IMR-90 (cell line): ENCODE results near the gene SLC25A44. TPM values are rescaled to one million over a fixed set of nuclear protein-coding genes. Genes with fewer than 3 reads are reported as not detected.

Experiments
- ATAC-seq: fragments of 200-7000 bp; cut with Tn5 transposase; 2 replicates; pipeline ENCODE4 v1.9.1; 2020; ENCODE audit warnings: low read depth, mild to moderate bottlenecking, moderate library complexity
- BruUV-seq: library from RNA; stranded (reverse); fragments of 400-500 nt; replicated peaks from 2 replicates; lab custom pipeline; 2021; lab: Mats Ljungman, UMichigan
- CTCF ChIA-PET: fragments of 300-600 bp; formaldehyde crosslinking; extraction: SDS; loops from one replicate; lab custom pipeline; 2021; ENCODE audit warnings: antibody characterized with exemption; lab: Yijun Ruan, JAX
- POLR2A ChIA-PET: fragments of 300-600 bp; sonication (Branson Sonifier 250); formaldehyde crosslinking; loops from one replicate; lab custom pipeline; 2022; ENCODE audit warnings: antibody characterized with exemption; ENCODE audit not compliant: unreplicated experiment; lab: Charles Lee
- DNase-seq: peaks from one replicate; pipeline ENCODE4 v3.0.0; 2013
- H2AFZ ChIP-seq: replicated peaks from 2 replicates; pipeline ENCODE3; 2013; ENCODE audit warnings: low read length, mild to moderate bottlenecking; ENCODE audit not compliant: poor library complexity
- H2AK5ac ChIP-seq: 2 replicates; pipeline ENCODE4 v1.6.1; 2013; ENCODE audit warnings: low read depth, low read length, inconsistent platforms
- H2AK9ac ChIP-seq: replicated peaks from 2 replicates; pipeline ENCODE3; 2013; ENCODE audit warnings: mild to moderate bottlenecking, low read depth, low read length, moderate library complexity; ENCODE audit not compliant: poor library complexity
- H2BK120ac ChIP-seq: 2 replicates; pipeline ENCODE4 v1.6.1; 2013; ENCODE audit warnings: low read depth, low read length, inconsistent platforms
- H2BK15ac ChIP-seq: 3 replicates; pipeline ENCODE4 v1.6.1; 2013; ENCODE audit warnings: low read depth, low read length, inconsistent platforms
- H2BK20ac ChIP-seq: 2 replicates; pipeline ENCODE4 v1.6.1; 2013; ENCODE audit warnings: low read depth, mild to moderate bottlenecking, inconsistent platforms, low read length, moderate library complexity
- H2BK5ac ChIP-seq: 2 replicates; pipeline ENCODE4 v1.6.1; 2013; ENCODE audit warnings: mild to moderate bottlenecking, low read depth, low read length, inconsistent platforms; ENCODE audit not compliant: poor library complexity, severe bottlenecking
- H3K14ac ChIP-seq: replicated peaks from 2 replicates; pipeline ENCODE4 v1.6.1; 2013; ENCODE audit warnings: low read depth, low read length, inconsistent platforms
- H3K18ac ChIP-seq: 2 replicates; pipeline ENCODE4 v1.6.1; 2013; ENCODE audit warnings: low read depth, low read length, control low read depth
- H3K23ac ChIP-seq: 2 replicates; pipeline ENCODE4 v1.6.1; 2013; ENCODE audit warnings: low read depth, low read length, inconsistent platforms
- H3K27ac ChIP-seq: 2 replicates; pipeline ENCODE4 v1.5.1; 2013; ENCODE audit warnings: mild to moderate bottlenecking, control low read depth, low read length; ENCODE audit not compliant: insufficient read depth
- H3K27me3 ChIP-seq: 2 replicates; pipeline ENCODE4 v1.6.1; 2013; ENCODE audit warnings: low read length; ENCODE audit not compliant: control insufficient read depth, insufficient read depth
- H3K36me3 ChIP-seq: 2 replicates; pipeline ENCODE4 v1.6.1; 2013; ENCODE audit warnings: low read length, mixed read lengths; ENCODE audit not compliant: control insufficient read depth, insufficient read depth
- H3K4ac ChIP-seq: 2 replicates; pipeline ENCODE4 v1.6.1; 2013; ENCODE audit warnings: low read depth, low read length, inconsistent platforms
- H3K4me1 ChIP-seq: 2 replicates; pipeline ENCODE4 v1.6.1; 2013; ENCODE audit warnings: low read length, mixed read lengths; ENCODE audit not compliant: control insufficient read depth, insufficient read depth
- H3K4me2 ChIP-seq: 2 replicates; pipeline ENCODE4 v1.6.1; 2013; ENCODE audit warnings: low read depth, mild to moderate bottlenecking, control low read depth, low read length, moderate library complexity
- H3K4me3 ChIP-seq: 2 replicates; pipeline ENCODE4 v1.5.1; 2013; ENCODE audit warnings: low read depth, mild to moderate bottlenecking, control low read depth, low read length, moderate library complexity; ENCODE audit not compliant: insufficient read depth
- H3K56ac ChIP-seq: 2 replicates; pipeline ENCODE4 v1.6.1; 2013; ENCODE audit warnings: low read length, inconsistent platforms; ENCODE audit not compliant: insufficient read depth; ENCODE audit errors: extremely low read depth
- H3K79me1 ChIP-seq, 2 experiments: 2 replicates each; pipeline ENCODE4 v1.6.1; 2013; ENCODE audit warnings: low read length in 2 of 2, inconsistent platforms in 1 of 2, low read depth in 1 of 2
- H3K9ac ChIP-seq: 2 replicates; pipeline ENCODE4 v1.6.1; 2013; ENCODE audit warnings: low read depth, low read length, control low read depth
- H3K9me1 ChIP-seq: 2 replicates; pipeline ENCODE4 v1.6.1; 2013; ENCODE audit warnings: low read length, inconsistent platforms; ENCODE audit not compliant: insufficient read depth
- H3K9me3 ChIP-seq: 2 replicates; pipeline ENCODE4 v1.6.1; 2013; ENCODE audit warnings: low read length; ENCODE audit not compliant: control insufficient read depth, insufficient read depth
- H4K20me1 ChIP-seq: 2 replicates; pipeline ENCODE4 v1.6.1; 2013; ENCODE audit warnings: low read length, inconsistent platforms; ENCODE audit not compliant: insufficient read depth
- H4K5ac ChIP-seq: 2 replicates; pipeline ENCODE4 v1.6.1; 2013; ENCODE audit warnings: mild to moderate bottlenecking, low read depth, low read length, control low read depth
- H4K8ac ChIP-seq, 2 experiments: 2 replicates each; pipeline ENCODE4 v1.6.1; 2013; ENCODE audit warnings: low read depth in 2 of 2, low read length in 2 of 2, control low read depth in 1 of 2, inconsistent platforms in 1 of 2
- H4K91ac ChIP-seq: 2 replicates; pipeline ENCODE4 v1.6.1; 2013; ENCODE audit warnings: low read depth, low read length, inconsistent platforms; ENCODE audit not compliant: insufficient read depth
- BHLHE40 ChIP-seq: fragments of 150-350 bp; IDR thresholded peaks from 2 replicates; pipeline ENCODE4 v1.6.1; 2016; ENCODE audit warnings: mild to moderate bottlenecking, low read depth, low read length
- CEBPB ChIP-seq: IDR thresholded peaks from 2 replicates; pipeline ENCODE4 v1.6.1; 2012; ENCODE audit warnings: low read depth, low read length, improper control_type of control experiment
- CHD1 ChIP-seq: IDR thresholded peaks from 2 replicates; pipeline ENCODE4 v1.6.1; 2012; ENCODE audit warnings: low read depth, low read length, improper control_type of control experiment
- CTCF ChIP-seq: conservative IDR thresholded peaks from 2 replicates; pipeline ENCODE4 v1.5.1; 2012; ENCODE audit warnings: mild to moderate bottlenecking, low read depth, low read length, improper control_type of control experiment
- ELK1 ChIP-seq: fragments of 150-350 bp; IDR thresholded peaks from 2 replicates; pipeline ENCODE4 v1.6.1; 2016; ENCODE audit warnings: low read depth, mild to moderate bottlenecking, low read length, moderate library complexity, borderline replicate concordance
- FOS ChIP-seq: fragments of 150-350 bp; IDR thresholded peaks from 2 replicates; pipeline ENCODE4 v1.6.1; 2016; ENCODE audit warnings: low read depth, low read length
- MAFK ChIP-seq: IDR thresholded peaks from 2 replicates; pipeline ENCODE4 v1.6.1; 2012; ENCODE audit warnings: low read depth, low read length, improper control_type of control experiment
- MAZ ChIP-seq: IDR thresholded peaks from 2 replicates; pipeline ENCODE4 v1.6.1; 2012; ENCODE audit warnings: low read depth, mild to moderate bottlenecking, low read length, improper control_type of control experiment, moderate library complexity, borderline replicate concordance
- MXI1 ChIP-seq: IDR thresholded peaks from 2 replicates; pipeline ENCODE4 v1.6.1; 2012; ENCODE audit warnings: low read depth, mild to moderate bottlenecking, low read length, moderate library complexity, borderline replicate concordance
- NFE2L2 ChIP-seq: fragments of 150-350 bp; IDR thresholded peaks from 2 replicates; pipeline ENCODE4 v1.6.1; 2016; ENCODE audit warnings: low read depth, mild to moderate bottlenecking, low read length
- POLR2A ChIP-seq: IDR thresholded peaks from 2 replicates; pipeline ENCODE4 v1.6.1; 2012; ENCODE audit warnings: mild to moderate bottlenecking, low read depth, low read length
- RAD21 ChIP-seq: IDR thresholded peaks from 2 replicates; pipeline ENCODE4 v1.6.1; 2012; ENCODE audit warnings: low read length, improper control_type of control experiment
- RCOR1 ChIP-seq: IDR thresholded peaks from 2 replicates; pipeline ENCODE4 v1.6.1; 2012; ENCODE audit warnings: mild to moderate bottlenecking, low read length, improper control_type of control experiment; ENCODE audit not compliant: insufficient replicate concordance
- RFX5 ChIP-seq: IDR thresholded peaks from 2 replicates; pipeline ENCODE4 v1.8.0; 2012; ENCODE audit warnings: low read depth, mild to moderate bottlenecking, low read length, moderate library complexity
- SMC3 ChIP-seq: fragments of 150-350 bp; IDR thresholded peaks from 2 replicates; pipeline ENCODE4 v1.6.1; 2016; ENCODE audit warnings: low read depth, mild to moderate bottlenecking, antibody characterized with exemption, low read length, moderate library complexity
- WGBS, 2 experiments: methylation state at CpG; one replicate each; pipeline versions ENCODE4 v1.1.5 to v1.1.7; 2013; ENCODE audit warnings: missing lambda C conversion rate in 2 of 2; ENCODE audit not compliant: insufficient read length in 1 of 2; ENCODE audit errors: extremely low coverage in 2 of 2; 5-methylcytosine and 5-hydroxymethylcytosine counted together
- dilution Hi-C: fragments of 300-500 bp; cut with HindIII; formaldehyde crosslinking; loops from one replicate; pipeline ENCODE4 v1.14.3; 2018; ENCODE audit warnings: low sequenced_read_pairs; ENCODE audit not compliant: unreplicated experiment
- in situ Hi-C: fragments of 300-500 bp; cut with MboI; formaldehyde crosslinking; loops from 3 replicates; pipeline ENCODE4 v1.14.3; 2019; ENCODE audit warnings: low sequenced_read_pairs, inconsistent platforms, mixed read lengths
- intact Hi-C: fragments of 100-400 bp; cut with micrococcal nuclease; formaldehyde crosslinking; loops from 2 replicates; pipeline ENCODE4 v1.10.0; 2022
- polyA plus RNA-seq, 3 experiments: library from polyadenylated mRNA; depleted of rRNA; stranded (reverse); fragments of >200 nt; gene quantifications; 2 replicates each; pipeline ENCODE4 v1.2.3, GENCODE V29; 2012; ENCODE audit warnings: low replicate concordance in 1 of 3
- total RNA-seq: library from RNA; depleted of rRNA; stranded (reverse); fragments of >200 nt; gene quantifications from 2 replicates; pipeline ENCODE4 v1.2.3, GENCODE V29; 2012
- TF ChIP-seq, protein P1 (sequence below): fragments of 150-350 bp; IDR thresholded peaks from 2 replicates; pipeline ENCODE4 v1.6.1; 2017; ENCODE audit warnings: mild to moderate bottlenecking, antibody characterized with exemption, low read length, low read depth

Gene SLC25A44
- total and polyA plus RNA-seq, 2 of the 4 experiments (the other 2 are of a cell fraction) = 12.7 to 20.2 TPM

GRCh38 chr1:156198831-156199349, 5.0 kb downstream of the SLC25A44 start:
- BruUV-seq = no TSS peak
- 90% methylated on average over 2 of the region's 5 CpGs; no CpG with 5 or more reads in 1 of the 2 experiments for WGBS, 2 experiments
- in situ Hi-C loops (no loop called here), intact Hi-C loops (no loop called here), dilution Hi-C loops (no loop called here)
- TF ChIP-seq, protein P1, sequence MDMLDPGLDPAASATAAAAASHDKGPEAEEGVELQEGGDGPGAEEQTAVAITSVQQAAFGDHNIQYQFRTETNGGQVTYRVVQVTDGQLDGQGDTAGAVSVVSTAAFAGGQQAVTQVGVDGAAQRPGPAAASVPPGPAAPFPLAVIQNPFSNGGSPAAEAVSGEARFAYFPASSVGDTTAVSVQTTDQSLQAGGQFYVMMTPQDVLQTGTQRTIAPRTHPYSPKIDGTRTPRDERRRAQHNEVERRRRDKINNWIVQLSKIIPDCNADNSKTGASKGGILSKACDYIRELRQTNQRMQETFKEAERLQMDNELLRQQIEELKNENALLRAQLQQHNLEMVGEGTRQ = no peak
- TF ChIP-seq CHD1 = no peak
- no peak for TF ChIP-seq MAZ
- TF ChIP-seq NFE2L2 = no peak
- TF ChIP-seq FOS = no peak
- TF ChIP-seq MXI1 = no peak
- TF ChIP-seq POLR2A = no peak
- no peak for TF ChIP-seq BHLHE40
- no peak for TF ChIP-seq CEBPB
- no peak for TF ChIP-seq MAFK
- no peak for TF ChIP-seq CTCF
- TF ChIP-seq RCOR1 = no peak
- no peak for TF ChIP-seq RAD21
- no peak for TF ChIP-seq ELK1
- TF ChIP-seq SMC3 = no peak
- no peak for TF ChIP-seq RFX5
- no peak overlapping the region for H3K56ac ChIP-seq
- POLR2A ChIA-PET = no interaction called here
- no peak overlapping the region for H3K4me3 ChIP-seq
- no peak overlapping the region for H2AK5ac ChIP-seq
- no peak overlapping the region for H4K91ac ChIP-seq
- no peak overlapping the region for H4K5ac ChIP-seq
- H3K18ac ChIP-seq = no peak overlapping the region
- H3K27me3 ChIP-seq = no peaks in the 10 kb centered on the region
- H3K79me1 ChIP-seq = peaks cover 28 to 79% of the 10 kb centered on the region in 2 experiments
- no peak overlapping the region for H3K9ac ChIP-seq
- H4K8ac ChIP-seq = no peak overlapping the region
- ATAC-seq (no peak), DNase-seq (no peak)
- no peak overlapping the region for H2AFZ ChIP-seq
- peaks cover 16% of the 10 kb centered on the region for H3K36me3 ChIP-seq
- H3K14ac ChIP-seq = no peak overlapping the region
- H3K27ac ChIP-seq = no peak overlapping the region
- H2BK120ac ChIP-seq = no peak overlapping the region
- no peak overlapping the region for H2AK9ac ChIP-seq
- peaks cover 3% of the 10 kb centered on the region for H3K4me1 ChIP-seq
- no peak overlapping the region for H2BK5ac ChIP-seq
- CTCF ChIA-PET = interaction anchor here (0.6 kb wide), 1 partner anchor 53 kb away, joined by 3 read pairs; no protein-coding TSS in a partner anchor
- no peaks in the 10 kb centered on the region for H3K9me3 ChIP-seq
- H3K4ac ChIP-seq = no peak overlapping the region
- H3K4me2 ChIP-seq = no peak overlapping the region
- no peak overlapping the region for H3K23ac ChIP-seq
- peaks cover 26% of the 10 kb centered on the region for H4K20me1 ChIP-seq
- peaks cover 23% of the 10 kb centered on the region for H3K9me1 ChIP-seq
- no peak overlapping the region for H2BK15ac ChIP-seq
- H2BK20ac ChIP-seq = no peak overlapping the region
